HepG2 (cell line): ENCODE results near the gene TOP3B. TPM values are rescaled to one million over a fixed set of nuclear protein-coding genes. Genes with fewer than 3 reads are reported as not detected.

Source experiments
- ZNF431 ChIP-seq: sonication (generic); formaldehyde crosslinking; IDR thresholded peaks from 2 replicates; pipeline ENCODE4 v1.9.0; 2022; ENCODE audit warnings: missing genetic modification reagents, low read depth, mild to moderate bottlenecking, borderline replicate concordance
- ZNF670 ChIP-seq: sonication (generic); formaldehyde crosslinking; IDR thresholded peaks from 2 replicates; pipeline ENCODE4 v1.8.0; 2022; ENCODE audit warnings: mild to moderate bottlenecking, missing genetic modification reagents, borderline replicate concordance
- polyA plus RNA-seq, 8 experiments: library from polyadenylated mRNA; depleted of rRNA in 3 of 8; stranded (reverse) in 7 of 8; unstranded in 1 of 8; fragments of >200 nt; fragmentation: Illumina TruSeq in 4 of 8; extraction: Trizol in 4 of 8; gene quantifications; 2 replicates each; pipeline versions ENCODE4 v1.2.1 to v1.2.3, GENCODE V29; 2011 to 2016; ENCODE audit warnings: low read depth in 4 of 8, missing spikeins in 1 of 8, mixed read lengths in 1 of 8; ENCODE audit not compliant: insufficient read depth in 1 of 8
- total RNA-seq, 5 experiments: library from RNA; depleted of rRNA; stranded (reverse); fragments of >200 nt; fragmentation: Illumina TruSeq; extraction: Trizol; gene quantifications; 2 replicates each; pipeline ENCODE4 v1.2.3, GENCODE V29; 2016; ENCODE audit warnings: low read depth in 1 of 5
- TF ChIP-seq, protein P1 (sequence below): sonication (generic); formaldehyde crosslinking; IDR thresholded peaks from 2 replicates; pipeline ENCODE4 v1.4.0; 2020; ENCODE audit warnings: missing genetic modification reagents
- TF ChIP-seq, protein P2 (sequence below): IDR thresholded peaks from 2 replicates; pipeline ENCODE4 v1.6.1; 2016; ENCODE audit warnings: low read depth, control low read depth
- TF ChIP-seq, protein P3 (sequence below): sonication (generic); formaldehyde crosslinking; IDR thresholded peaks from 2 replicates; pipeline ENCODE4 v1.9.0; 2022; ENCODE audit warnings: low read depth, missing genetic modification reagents
- TF ChIP-seq, protein P4 (sequence below): sonication (generic); formaldehyde crosslinking; IDR thresholded peaks from 2 replicates; pipeline ENCODE4 v1.4.0; 2020; ENCODE audit warnings: missing genetic modification reagents, borderline replicate concordance
- TF ChIP-seq, protein P5 (sequence below): sonication (generic); formaldehyde crosslinking; IDR thresholded peaks from 2 replicates; pipeline ENCODE4 v1.5.0; 2020; ENCODE audit warnings: mild to moderate bottlenecking, missing genetic modification reagents, borderline replicate concordance

The TOP3B gene
- total and polyA plus RNA-seq, 2 of the 13 experiments (the other 11 are each of a cell fraction or from before 2014, with no cell fraction given) = 28.5 to 29.7 TPM

DNA sequence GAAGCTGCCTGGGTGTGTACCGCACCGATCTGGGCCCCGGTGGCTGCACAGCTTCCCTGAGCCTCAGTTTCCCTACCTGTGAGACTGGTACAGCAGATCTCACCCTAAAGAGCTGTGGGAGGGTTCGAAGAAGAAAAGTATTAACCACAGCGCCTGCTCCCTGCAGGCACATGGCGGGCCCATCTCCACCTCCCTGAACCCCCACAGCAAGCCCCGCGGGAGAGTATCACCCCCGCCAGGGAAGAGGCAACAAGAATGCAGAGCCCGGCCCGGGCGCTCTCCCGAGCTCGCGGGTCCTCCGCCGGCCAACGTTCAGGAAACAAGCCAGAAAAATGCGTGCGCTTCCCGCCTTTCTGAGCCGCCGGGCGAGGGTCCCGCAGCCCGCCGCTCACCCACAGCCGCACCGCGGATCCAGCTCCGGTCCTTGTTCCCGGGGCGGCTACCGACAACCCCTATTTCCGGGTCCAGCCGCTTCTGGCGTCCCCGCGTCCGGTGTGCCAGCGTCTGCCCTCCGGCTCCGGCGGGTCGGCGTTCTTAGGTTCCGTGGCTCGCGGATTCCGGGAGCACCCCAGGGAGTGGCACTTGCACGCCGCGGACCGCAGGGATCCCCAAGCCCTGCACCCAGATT, at the start of gene TOP3B (continued):
- TF ChIP-seq, protein P1, sequence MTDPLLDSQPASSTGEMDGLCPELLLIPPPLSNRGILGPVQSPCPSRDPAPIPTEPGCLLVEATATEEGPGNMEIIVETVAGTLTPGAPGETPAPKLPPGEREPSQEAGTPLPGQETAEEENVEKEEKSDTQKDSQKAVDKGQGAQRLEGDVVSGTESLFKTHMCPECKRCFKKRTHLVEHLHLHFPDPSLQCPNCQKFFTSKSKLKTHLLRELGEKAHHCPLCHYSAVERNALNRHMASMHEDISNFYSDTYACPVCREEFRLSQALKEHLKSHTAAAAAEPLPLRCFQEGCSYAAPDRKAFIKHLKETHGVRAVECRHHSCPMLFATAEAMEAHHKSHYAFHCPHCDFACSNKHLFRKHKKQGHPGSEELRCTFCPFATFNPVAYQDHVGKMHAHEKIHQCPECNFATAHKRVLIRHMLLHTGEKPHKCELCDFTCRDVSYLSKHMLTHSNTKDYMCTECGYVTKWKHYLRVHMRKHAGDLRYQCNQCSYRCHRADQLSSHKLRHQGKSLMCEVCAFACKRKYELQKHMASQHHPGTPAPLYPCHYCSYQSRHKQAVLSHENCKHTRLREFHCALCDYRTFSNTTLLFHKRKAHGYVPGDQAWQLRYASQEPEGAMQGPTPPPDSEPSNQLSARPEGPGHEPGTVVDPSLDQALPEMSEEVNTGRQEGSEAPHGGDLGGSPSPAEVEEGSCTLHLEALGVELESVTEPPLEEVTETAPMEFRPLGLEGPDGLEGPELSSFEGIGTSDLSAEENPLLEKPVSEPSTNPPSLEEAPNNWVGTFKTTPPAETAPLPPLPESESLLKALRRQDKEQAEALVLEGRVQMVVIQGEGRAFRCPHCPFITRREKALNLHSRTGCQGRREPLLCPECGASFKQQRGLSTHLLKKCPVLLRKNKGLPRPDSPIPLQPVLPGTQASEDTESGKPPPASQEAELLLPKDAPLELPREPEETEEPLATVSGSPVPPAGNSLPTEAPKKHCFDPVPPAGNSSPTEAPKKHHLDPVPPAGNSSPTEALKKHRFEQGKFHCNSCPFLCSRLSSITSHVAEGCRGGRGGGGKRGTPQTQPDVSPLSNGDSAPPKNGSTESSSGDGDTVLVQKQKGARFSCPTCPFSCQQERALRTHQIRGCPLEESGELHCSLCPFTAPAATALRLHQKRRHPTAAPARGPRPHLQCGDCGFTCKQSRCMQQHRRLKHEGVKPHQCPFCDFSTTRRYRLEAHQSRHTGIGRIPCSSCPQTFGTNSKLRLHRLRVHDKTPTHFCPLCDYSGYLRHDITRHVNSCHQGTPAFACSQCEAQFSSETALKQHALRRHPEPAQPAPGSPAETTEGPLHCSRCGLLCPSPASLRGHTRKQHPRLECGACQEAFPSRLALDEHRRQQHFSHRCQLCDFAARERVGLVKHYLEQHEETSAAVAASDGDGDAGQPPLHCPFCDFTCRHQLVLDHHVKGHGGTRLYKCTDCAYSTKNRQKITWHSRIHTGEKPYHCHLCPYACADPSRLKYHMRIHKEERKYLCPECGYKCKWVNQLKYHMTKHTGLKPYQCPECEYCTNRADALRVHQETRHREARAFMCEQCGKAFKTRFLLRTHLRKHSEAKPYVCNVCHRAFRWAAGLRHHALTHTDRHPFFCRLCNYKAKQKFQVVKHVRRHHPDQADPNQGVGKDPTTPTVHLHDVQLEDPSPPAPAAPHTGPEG (CRISPR knock-in tag) = peak; percentile 85; the same call in 1 of the 2 replicates
- TF ChIP-seq, protein P2, sequence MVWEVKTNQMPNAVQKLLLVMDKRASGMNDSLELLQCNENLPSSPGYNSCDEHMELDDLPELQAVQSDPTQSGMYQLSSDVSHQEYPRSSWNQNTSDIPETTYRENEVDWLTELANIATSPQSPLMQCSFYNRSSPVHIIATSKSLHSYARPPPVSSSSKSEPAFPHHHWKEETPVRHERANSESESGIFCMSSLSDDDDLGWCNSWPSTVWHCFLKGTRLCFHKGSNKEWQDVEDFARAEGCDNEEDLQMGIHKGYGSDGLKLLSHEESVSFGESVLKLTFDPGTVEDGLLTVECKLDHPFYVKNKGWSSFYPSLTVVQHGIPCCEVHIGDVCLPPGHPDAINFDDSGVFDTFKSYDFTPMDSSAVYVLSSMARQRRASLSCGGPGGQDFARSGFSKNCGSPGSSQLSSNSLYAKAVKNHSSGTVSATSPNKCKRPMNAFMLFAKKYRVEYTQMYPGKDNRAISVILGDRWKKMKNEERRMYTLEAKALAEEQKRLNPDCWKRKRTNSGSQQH (CRISPR knock-in tag) = peak; percentile 93
- TF ChIP-seq, protein P3, sequence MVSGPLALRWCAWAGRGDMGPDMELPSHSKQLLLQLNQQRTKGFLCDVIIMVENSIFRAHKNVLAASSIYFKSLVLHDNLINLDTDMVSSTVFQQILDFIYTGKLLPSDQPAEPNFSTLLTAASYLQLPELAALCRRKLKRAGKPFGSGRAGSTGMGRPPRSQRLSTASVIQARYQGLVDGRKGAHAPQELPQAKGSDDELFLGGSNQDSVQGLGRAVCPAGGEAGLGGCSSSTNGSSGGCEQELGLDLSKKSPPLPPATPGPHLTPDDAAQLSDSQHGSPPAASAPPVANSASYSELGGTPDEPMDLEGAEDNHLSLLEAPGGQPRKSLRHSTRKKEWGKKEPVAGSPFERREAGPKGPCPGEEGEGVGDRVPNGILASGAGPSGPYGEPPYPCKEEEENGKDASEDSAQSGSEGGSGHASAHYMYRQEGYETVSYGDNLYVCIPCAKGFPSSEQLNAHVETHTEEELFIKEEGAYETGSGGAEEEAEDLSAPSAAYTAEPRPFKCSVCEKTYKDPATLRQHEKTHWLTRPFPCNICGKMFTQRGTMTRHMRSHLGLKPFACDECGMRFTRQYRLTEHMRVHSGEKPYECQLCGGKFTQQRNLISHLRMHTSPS (CRISPR knock-in tag) = peak; percentile 58
- TF ChIP-seq ZNF670 (CRISPR knock-in tag) (peak; percentile 95), ZNF431 (CRISPR knock-in tag) (no peak)
- TF ChIP-seq, protein P4, sequence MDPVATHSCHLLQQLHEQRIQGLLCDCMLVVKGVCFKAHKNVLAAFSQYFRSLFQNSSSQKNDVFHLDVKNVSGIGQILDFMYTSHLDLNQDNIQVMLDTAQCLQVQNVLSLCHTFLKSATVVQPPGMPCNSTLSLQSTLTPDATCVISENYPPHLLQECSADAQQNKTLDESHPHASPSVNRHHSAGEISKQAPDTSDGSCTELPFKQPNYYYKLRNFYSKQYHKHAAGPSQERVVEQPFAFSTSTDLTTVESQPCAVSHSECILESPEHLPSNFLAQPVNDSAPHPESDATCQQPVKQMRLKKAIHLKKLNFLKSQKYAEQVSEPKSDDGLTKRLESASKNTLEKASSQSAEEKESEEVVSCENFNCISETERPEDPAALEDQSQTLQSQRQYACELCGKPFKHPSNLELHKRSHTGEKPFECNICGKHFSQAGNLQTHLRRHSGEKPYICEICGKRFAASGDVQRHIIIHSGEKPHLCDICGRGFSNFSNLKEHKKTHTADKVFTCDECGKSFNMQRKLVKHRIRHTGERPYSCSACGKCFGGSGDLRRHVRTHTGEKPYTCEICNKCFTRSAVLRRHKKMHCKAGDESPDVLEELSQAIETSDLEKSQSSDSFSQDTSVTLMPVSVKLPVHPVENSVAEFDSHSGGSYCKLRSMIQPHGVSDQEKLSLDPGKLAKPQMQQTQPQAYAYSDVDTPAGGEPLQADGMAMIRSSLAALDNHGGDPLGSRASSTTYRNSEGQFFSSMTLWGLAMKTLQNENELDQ (CRISPR knock-in tag) = peak; percentile 92
- TF ChIP-seq, protein P5, sequence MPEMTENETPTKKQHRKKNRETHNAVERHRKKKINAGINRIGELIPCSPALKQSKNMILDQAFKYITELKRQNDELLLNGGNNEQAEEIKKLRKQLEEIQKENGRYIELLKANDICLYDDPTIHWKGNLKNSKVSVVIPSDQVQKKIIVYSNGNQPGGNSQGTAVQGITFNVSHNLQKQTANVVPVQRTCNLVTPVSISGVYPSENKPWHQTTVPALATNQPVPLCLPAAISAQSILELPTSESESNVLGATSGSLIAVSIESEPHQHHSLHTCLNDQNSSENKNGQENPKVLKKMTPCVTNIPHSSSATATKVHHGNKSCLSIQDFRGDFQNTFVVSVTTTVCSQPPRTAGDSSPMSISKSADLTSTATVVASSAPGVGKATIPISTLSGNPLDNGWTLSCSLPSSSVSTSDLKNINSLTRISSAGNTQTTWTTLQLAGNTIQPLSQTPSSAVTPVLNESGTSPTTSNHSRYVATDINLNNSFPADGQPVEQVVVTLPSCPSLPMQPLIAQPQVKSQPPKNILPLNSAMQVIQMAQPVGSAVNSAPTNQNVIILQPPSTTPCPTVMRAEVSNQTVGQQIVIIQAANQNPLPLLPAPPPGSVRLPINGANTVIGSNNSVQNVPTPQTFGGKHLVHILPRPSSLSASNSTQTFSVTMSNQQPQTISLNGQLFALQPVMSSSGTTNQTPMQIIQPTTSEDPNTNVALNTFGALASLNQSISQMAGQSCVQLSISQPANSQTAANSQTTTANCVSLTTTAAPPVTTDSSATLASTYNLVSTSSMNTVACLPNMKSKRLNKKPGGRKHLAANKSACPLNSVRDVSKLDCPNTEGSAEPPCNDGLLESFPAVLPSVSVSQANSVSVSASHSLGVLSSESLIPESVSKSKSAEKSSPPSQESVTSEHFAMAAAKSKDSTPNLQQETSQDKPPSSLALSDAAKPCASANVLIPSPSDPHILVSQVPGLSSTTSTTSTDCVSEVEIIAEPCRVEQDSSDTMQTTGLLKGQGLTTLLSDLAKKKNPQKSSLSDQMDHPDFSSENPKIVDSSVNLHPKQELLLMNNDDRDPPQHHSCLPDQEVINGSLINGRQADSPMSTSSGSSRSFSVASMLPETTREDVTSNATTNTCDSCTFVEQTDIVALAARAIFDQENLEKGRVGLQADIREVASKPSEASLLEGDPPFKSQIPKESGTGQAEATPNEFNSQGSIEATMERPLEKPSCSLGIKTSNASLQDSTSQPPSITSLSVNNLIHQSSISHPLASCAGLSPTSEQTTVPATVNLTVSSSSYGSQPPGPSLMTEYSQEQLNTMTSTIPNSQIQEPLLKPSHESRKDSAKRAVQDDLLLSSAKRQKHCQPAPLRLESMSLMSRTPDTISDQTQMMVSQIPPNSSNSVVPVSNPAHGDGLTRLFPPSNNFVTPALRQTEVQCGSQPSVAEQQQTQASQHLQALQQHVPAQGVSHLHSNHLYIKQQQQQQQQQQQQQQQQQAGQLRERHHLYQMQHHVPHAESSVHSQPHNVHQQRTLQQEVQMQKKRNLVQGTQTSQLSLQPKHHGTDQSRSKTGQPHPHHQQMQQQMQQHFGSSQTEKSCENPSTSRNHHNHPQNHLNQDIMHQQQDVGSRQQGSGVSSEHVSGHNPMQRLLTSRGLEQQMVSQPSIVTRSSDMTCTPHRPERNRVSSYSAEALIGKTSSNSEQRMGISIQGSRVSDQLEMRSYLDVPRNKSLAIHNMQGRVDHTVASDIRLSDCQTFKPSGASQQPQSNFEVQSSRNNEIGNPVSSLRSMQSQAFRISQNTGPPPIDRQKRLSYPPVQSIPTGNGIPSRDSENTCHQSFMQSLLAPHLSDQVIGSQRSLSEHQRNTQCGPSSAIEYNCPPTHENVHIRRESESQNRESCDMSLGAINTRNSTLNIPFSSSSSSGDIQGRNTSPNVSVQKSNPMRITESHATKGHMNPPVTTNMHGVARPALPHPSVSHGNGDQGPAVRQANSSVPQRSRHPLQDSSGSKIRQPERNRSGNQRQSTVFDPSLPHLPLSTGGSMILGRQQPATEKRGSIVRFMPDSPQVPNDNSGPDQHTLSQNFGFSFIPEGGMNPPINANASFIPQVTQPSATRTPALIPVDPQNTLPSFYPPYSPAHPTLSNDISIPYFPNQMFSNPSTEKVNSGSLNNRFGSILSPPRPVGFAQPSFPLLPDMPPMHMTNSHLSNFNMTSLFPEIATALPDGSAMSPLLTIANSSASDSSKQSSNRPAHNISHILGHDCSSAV = no peak
